GM21717 (cell line): ENCODE measurements around the gene RFLNA.

ENCODE experiments used
- ATAC-seq: cut with Tn5 transposase; IDR thresholded peaks from one replicate; pipeline ENCODE4 v1.9.1; 2021; ENCODE audit warnings: mild to moderate bottlenecking, moderate library complexity; ENCODE audit not compliant: unreplicated experiment

The RFLNA gene

GRCh38 chr12:124302807-124303578, 8.1 kb downstream of the RFLNA start:
- ATAC-seq = no peak

- no peak for ATAC-seq
These were observed 8.9 kb downstream of the RFLNA start for GRCh38 chr12:124303579-124304313.

GRCh38 chr12:124304314-124304790, 9.5 kb downstream of the RFLNA start:
- no peak for ATAC-seq

GRCh38 chr12:124305136-124305535, 10.2 kb downstream of the RFLNA start:
- no peak for ATAC-seq

GRCh38 chr12:124305776-124306685, 11.1 kb downstream of the RFLNA start:
- no peak for ATAC-seq

- no peak for ATAC-seq
These were observed 12.0 kb downstream of the RFLNA start for GRCh38 chr12:124306686-124307555.

GRCh38 chr12:124307556-124307825, 12.6 kb downstream of the RFLNA start:
- no peak for ATAC-seq

- ATAC-seq = no peak
These were observed 13.8 kb downstream of the RFLNA start for GRCh38 chr12:124308741-124309140.

- ATAC-seq = no peak
These were observed 14.3 kb downstream of the RFLNA start for GRCh38 chr12:124309231-124309630.

- ATAC-seq = no peak
These were observed 14.9 kb downstream of the RFLNA start for GRCh38 chr12:124309744-124310143.

- ATAC-seq = no peak
These were observed 15.3 kb downstream of the RFLNA start for GRCh38 chr12:124310178-124310577.

- no peak for ATAC-seq
These were observed 15.9 kb downstream of the RFLNA start for GRCh38 chr12:124310785-124311184.

- no peak for ATAC-seq
These were observed 16.6 kb downstream of the RFLNA start for GRCh38 chr12:124311292-124312109.

GRCh38 chr12:124312601-124313000, 17.7 kb downstream of the RFLNA start:
- no peak for ATAC-seq

- no peak for ATAC-seq
These were observed 19.3 kb downstream of the RFLNA start for GRCh38 chr12:124314207-124314606.

GRCh38 chr12:124314766-124315165, 19.9 kb downstream of the RFLNA start:
- ATAC-seq = no peak

GRCh38 chr12:124315372-124316044, 20.6 kb downstream of the RFLNA start:
- ATAC-seq = no peak

GRCh38 chr12:124316257-124316900, 21.5 kb downstream of the RFLNA start:
- no peak for ATAC-seq

GRCh38 chr12:124317400-124317799, 22.5 kb downstream of the RFLNA start:
- no peak for ATAC-seq
